ENCODE measurements around the gene MSI2.

Gene MSI2

GRCh38 chr17:57582881-57583756 is 326.8 kb downstream of the MSI2 start:
- ATAC-seq: no peak
- TF ChIP-seq TCF4 (CRISPR knock-in tag; IDR thresholded peaks at IDR 0.05; ENCODE audit: borderline replicate concordance) (no peak), SNAI2 (CRISPR knock-in tag; IDR thresholded peaks at IDR 0.05) (no peak), ESRRG (CRISPR knock-in tag; IDR thresholded peaks at IDR 0.05) (no peak), OSR1 (CRISPR knock-in tag; IDR thresholded peaks at IDR 0.05) (no peak), CSDC2 (CRISPR knock-in tag; IDR thresholded peaks at IDR 0.05) (no peak), ZNF70 (CRISPR knock-in tag; IDR thresholded peaks at IDR 0.05) (no peak), ZFP3 (CRISPR knock-in tag; IDR thresholded peaks at IDR 0.05) (no peak), PPARA (CRISPR knock-in tag; IDR thresholded peaks at IDR 0.05; ENCODE audit: borderline replicate concordance) (no peak), ISL1 (CRISPR knock-in tag; IDR thresholded peaks at IDR 0.05) (no peak), RARB (CRISPR knock-in tag; IDR thresholded peaks at IDR 0.05) (no peak), GLIS3 (CRISPR knock-in tag; IDR thresholded peaks at IDR 0.05) (no peak), ARNTL (CRISPR knock-in tag; IDR thresholded peaks at IDR 0.05; ENCODE audit: borderline replicate concordance, low read depth) (no peak), CREB5 (CRISPR knock-in tag; IDR thresholded peaks at IDR 0.05; ENCODE audit: low read depth) (no peak), ZFP30 (CRISPR knock-in tag; IDR thresholded peaks at IDR 0.05) (no peak), TOX (CRISPR knock-in tag; IDR thresholded peaks at IDR 0.05; ENCODE audit: borderline replicate concordance) (no peak)

GRCh38 chr17:57584050-57584551 is 327.8 kb downstream of the MSI2 start:
- no peak for TF ChIP-seq ESRRG (CRISPR knock-in tag; IDR thresholded peaks at IDR 0.05)
- TF ChIP-seq POU6F1 (CRISPR knock-in tag; IDR thresholded peaks at IDR 0.05; ENCODE audit: borderline replicate concordance, low read depth): no peak
- TF ChIP-seq ZNF8 (CRISPR knock-in tag; IDR thresholded peaks at IDR 0.05): no peak
- no peak for TF ChIP-seq TSHZ2 (CRISPR knock-in tag; IDR thresholded peaks at IDR 0.05)
- TF ChIP-seq GLIS3 (CRISPR knock-in tag; IDR thresholded peaks at IDR 0.05): no peak
- TF ChIP-seq TCF4 (CRISPR knock-in tag; IDR thresholded peaks at IDR 0.05; ENCODE audit: borderline replicate concordance): peak; percentile 89
- ATAC-seq: peak; percentile 43; the same call in 1 of the 3 replicates

- TF ChIP-seq TSHZ2 (CRISPR knock-in tag; IDR thresholded peaks at IDR 0.05) (0 out of 2 replicates have a peak, but pooled peaks have one; percentile 48), SNAI2 (CRISPR knock-in tag; IDR thresholded peaks at IDR 0.05) (no peak), ZNF70 (CRISPR knock-in tag; IDR thresholded peaks at IDR 0.05) (no peak), TCF4 (CRISPR knock-in tag; IDR thresholded peaks at IDR 0.05; ENCODE audit: borderline replicate concordance) (peak; percentile 79; the same call in 1 of the 2 replicates), PATZ1 (CRISPR knock-in tag; IDR thresholded peaks at IDR 0.05; ENCODE audit: borderline replicate concordance) (no peak), ZFP3 (CRISPR knock-in tag; IDR thresholded peaks at IDR 0.05) (no peak)
- ATAC-seq: peak; percentile 46
Measured at GRCh38 chr17:57585341-57586195, 329.2 kb downstream of the MSI2 start.
